DOHH2 (cell line): ENCODE results near the gene MLH3.

Experiments
- H3F3A ChIP-seq: fragments of 200-600 bp; sonication (generic), shearing (Covaris generic); 2 replicates; pipeline ENCODE4 v1.6.0; 2016; ENCODE audit warnings: antibody characterized with exemption, mild to moderate bottlenecking; ENCODE audit not compliant: control insufficient read depth, insufficient read depth
- H3K27ac ChIP-seq: fragments of 200-600 bp; sonication (generic); 2 replicates; pipeline ENCODE4 v1.5.1; 2014; ENCODE audit warnings: low read depth, mild to moderate bottlenecking, low read length, moderate library complexity
- H3K27me3 ChIP-seq: fragments of 200-600 bp; sonication (generic); 2 replicates; pipeline ENCODE4 v1.6.1; 2014; ENCODE audit warnings: mild to moderate bottlenecking, low read length, mixed read lengths; ENCODE audit not compliant: control insufficient read depth
- H3K36me3 ChIP-seq: fragments of 200-600 bp; sonication (generic); 2 replicates; pipeline ENCODE4 v1.6.1; 2014; ENCODE audit warnings: mild to moderate bottlenecking, low read length, moderate library complexity, mixed read lengths; ENCODE audit not compliant: control insufficient read depth
- H3K4me1 ChIP-seq: fragments of 200-600 bp; sonication (generic); 2 replicates; pipeline ENCODE4 v1.6.1; 2014; ENCODE audit warnings: mild to moderate bottlenecking, low read length, mixed read lengths; ENCODE audit not compliant: control insufficient read depth
- H3K4me2 ChIP-seq: fragments of 200-600 bp; sonication (generic); 2 replicates; pipeline ENCODE4 v1.6.0; 2014; ENCODE audit warnings: mild to moderate bottlenecking, low read length, moderate library complexity
- H3K4me3 ChIP-seq: fragments of 200-600 bp; sonication (generic); 2 replicates; pipeline ENCODE4 v1.5.1; 2014; ENCODE audit warnings: mild to moderate bottlenecking, low read length, mixed read lengths
- H3K79me2 ChIP-seq: fragments of 200-600 bp; sonication (generic); 2 replicates; pipeline ENCODE4 v1.6.1; 2014; ENCODE audit warnings: mild to moderate bottlenecking, low read length, mixed read lengths; ENCODE audit not compliant: control insufficient read depth
- H3K9me2 ChIP-seq: fragments of 200-600 bp; sonication (generic); replicated peaks from 2 replicates; pipeline ENCODE4 v1.6.1; 2014; ENCODE audit warnings: mild to moderate bottlenecking, low read length, mixed read lengths; ENCODE audit not compliant: control insufficient read depth
- H3K9me3 ChIP-seq: fragments of 200-600 bp; sonication (generic); 2 replicates; pipeline ENCODE4 v1.6.1; 2014; ENCODE audit warnings: antibody characterized with exemption, low read length, mixed read lengths; ENCODE audit not compliant: control insufficient read depth, insufficient read depth
- H4K20me1 ChIP-seq: fragments of 200-600 bp; sonication (generic); 2 replicates; pipeline ENCODE4 v1.6.0; 2014; ENCODE audit warnings: low read depth, mild to moderate bottlenecking, antibody characterized with exemption, low read length, moderate library complexity; ENCODE audit not compliant: control insufficient read depth, insufficient read depth
- CTCF ChIP-seq: fragments of 200-600 bp; sonication (generic); IDR thresholded peaks from one replicate; pipeline ENCODE4 v1.5.1; 2014; ENCODE audit warnings: antibody characterized with exemption, mild to moderate bottlenecking, low read depth, low read length; ENCODE audit not compliant: poor library complexity, severe bottlenecking
- EZH2phosphoT487 ChIP-seq: fragments of 200-600 bp; sonication (generic); IDR thresholded peaks from 2 replicates; pipeline ENCODE4 v1.6.1; 2017; ENCODE audit warnings: borderline replicate concordance, mild to moderate bottlenecking, antibody characterized with exemption, low read length, moderate library complexity, mixed read lengths

MLH3 gene

GRCh38 chr14:74973003-74973653, 78.1 kb downstream of the MLH3 start:
- TF ChIP-seq EZH2phosphoT487 = no peak
- no peak for TF ChIP-seq CTCF
- no peaks in the 10 kb centered on the region for H3K79me2 ChIP-seq
- no peaks in the 10 kb centered on the region for H4K20me1 ChIP-seq
- no peaks in the 10 kb centered on the region for H3K36me3 ChIP-seq
- no peak overlapping the region for H3K4me2 ChIP-seq
- peaks cover 6% of the 10 kb centered on the region; the same call in 1 of the 2 replicates for H3K27me3 ChIP-seq
- H3K4me1 ChIP-seq = peaks cover 8% of the 10 kb centered on the region
- H3F3A ChIP-seq = no peaks in the 10 kb centered on the region
- no peak overlapping the region for H3K4me3 ChIP-seq
- H3K9me3 ChIP-seq = no peaks in the 10 kb centered on the region
- H3K9me2 ChIP-seq = no peaks in the 10 kb centered on the region
- no peak overlapping the region for H3K27ac ChIP-seq

GRCh38 chr14:74968811-74969210, 82.5 kb downstream of the MLH3 start:
- Histone ChIP-seq H3K4me2 (no peak overlapping the region), H3K4me3 (no peak overlapping the region), H3K36me3 (no peaks in the 10 kb centered on the region), H3K9me3 (no peaks in the 10 kb centered on the region), H3F3A (no peaks in the 10 kb centered on the region), H3K27me3 (peaks cover 11% of the 10 kb centered on the region; the same call in 1 of the 2 replicates), H3K4me1 (peaks cover 8% of the 10 kb centered on the region), H3K79me2 (no peaks in the 10 kb centered on the region), H3K27ac (no peak overlapping the region), H4K20me1 (no peaks in the 10 kb centered on the region), H3K9me2 (no peaks in the 10 kb centered on the region)
- TF ChIP-seq CTCF = no peak
- no peak for TF ChIP-seq EZH2phosphoT487

DNA sequence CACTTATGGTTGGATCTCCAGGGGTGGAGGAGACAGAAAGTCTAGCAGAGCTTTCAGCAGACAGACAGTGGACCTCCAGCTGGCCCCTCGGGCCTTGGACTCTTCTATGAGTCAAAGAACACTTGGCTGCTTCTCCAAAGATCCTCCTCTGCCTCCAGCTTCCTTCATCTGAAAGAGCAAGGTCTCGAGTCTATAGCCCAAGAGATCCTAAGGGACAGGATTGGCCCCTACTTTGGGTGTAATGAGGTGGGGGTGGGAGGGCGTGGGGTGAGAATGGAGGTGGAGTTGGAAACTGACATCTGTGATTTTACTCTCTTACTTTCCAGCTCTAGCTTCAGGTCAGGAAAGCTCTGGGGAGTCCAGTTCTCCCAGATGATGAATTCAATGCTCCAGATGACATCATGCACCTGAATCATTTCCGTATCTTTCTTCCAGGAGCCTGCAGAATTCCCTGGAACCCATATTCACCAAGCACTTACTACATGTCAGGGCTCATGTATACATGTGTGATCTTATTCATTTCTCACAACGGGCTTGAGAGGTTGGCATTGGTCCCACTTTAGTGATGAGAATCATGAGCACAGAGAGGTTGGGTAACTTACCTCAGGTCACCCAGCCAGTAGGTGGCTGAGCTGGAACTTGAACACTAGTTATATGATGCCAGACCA, 85.6 kb downstream of the MLH3 start:
- H4K20me1 ChIP-seq = no peaks in the 10 kb centered on the region
- H3K4me3 ChIP-seq = no peak overlapping the region
- no peaks in the 10 kb centered on the region for H3K9me3 ChIP-seq
- H3K4me2 ChIP-seq = no peak overlapping the region
- no peaks in the 10 kb centered on the region for H3K36me3 ChIP-seq
- no peaks in the 10 kb centered on the region for H3F3A ChIP-seq
- peaks cover 15% of the 10 kb centered on the region for H3K4me1 ChIP-seq
- peaks cover 10% of the 10 kb centered on the region; the same call in 1 of the 2 replicates for H3K27me3 ChIP-seq
- no peaks in the 10 kb centered on the region for H3K9me2 ChIP-seq
- no peak overlapping the region for H3K27ac ChIP-seq
- no peaks in the 10 kb centered on the region for H3K79me2 ChIP-seq
- no peak for TF ChIP-seq EZH2phosphoT487
